H1 (cell line): ENCODE data around the gene NFX1.

Experiments used
- CBX5 ChIP-seq: fragments of 300-800, 300-1000 bp; sonication (generic); IDR thresholded peaks from 2 replicates; pipeline ENCODE4 v1.7.1; 2016; ENCODE audit warnings: antibody characterized with exemption, low read length, low read depth
- CTCF ChIP-seq, 3 experiments: IDR thresholded peaks; 1 replicate in 2 of 3; 2 replicates in 1 of 3; pipeline versions ENCODE4 v1.5.1 to v1.6.1; 2011; ENCODE audit warnings: low read length in 3 of 3, mild to moderate bottlenecking in 3 of 3, inconsistent platforms in 2 of 3, low read depth in 1 of 3, moderate library complexity in 1 of 3; ENCODE audit not compliant: insufficient read depth in 1 of 3; ENCODE audit errors: control extremely low read depth in 1 of 3
- EGR1 ChIP-seq: IDR thresholded peaks from 2 replicates; pipeline ENCODE4 v1.6.1; 2011; ENCODE audit warnings: low read depth, low read length, borderline replicate concordance
- POLR2A ChIP-seq, 2 experiments: IDR thresholded peaks; 1 replicate in 1 of 2; 2 replicates in 1 of 2; pipeline ENCODE4 v1.6.1; 2011; ENCODE audit warnings: low read depth in 2 of 2, low read length in 2 of 2, mild to moderate bottlenecking in 2 of 2; ENCODE audit errors: control extremely low read depth in 1 of 2
- SUZ12 ChIP-seq: fragments of 200-600 bp; sonication (generic); IDR thresholded peaks from 2 replicates; pipeline ENCODE4 v1.6.1; 2012; ENCODE audit warnings: mild to moderate bottlenecking, inconsistent platforms, low read length, moderate library complexity, mixed read lengths
- USF2 ChIP-seq: IDR thresholded peaks from 2 replicates; pipeline ENCODE4 v1.6.1; 2011; ENCODE audit warnings: low read length, improper control_type of control experiment

GRCh38 chr9:33255014-33255413 lies 35.3 kb upstream of the NFX1 start:
- TF ChIP-seq EGR1 = no peak
- TF ChIP-seq CTCF (IDR thresholded peaks at IDR 0.05; ENCODE audit: control extremely low read depth in 1 of 3, insufficient read depth in 1 of 3, low read depth in 1 of 3, low read length in 3 of 3) = no peak
- no peak for TF ChIP-seq POLR2A (IDR thresholded peaks at IDR 0.05; ENCODE audit: control extremely low read depth in 1 of 2, low read depth in 2 of 2, low read length in 2 of 2)
- TF ChIP-seq USF2 = no peak
- no peak for TF ChIP-seq SUZ12
- TF ChIP-seq CBX5 = no peak
